ENCODE data around the gene ZFHX3. TPM values are rescaled to one million over a fixed set of nuclear protein-coding genes. Genes with fewer than 3 reads are reported as not detected.
A peak's percentile ranks its signal among the peaks of the same experiment; 100 is the strongest.

Gene ZFHX3
- total and polyA plus RNA-seq, 2 of the 8 experiments (the other 6 are each of a cell fraction or from before 2014, with no cell fraction given) = 0.08 to 0.99 TPM

GRCh38 chr16:72937360-72937759 is 110.6 kb downstream of the ZFHX3 start:
- Histone ChIP-seq H2BK120ac (replicated peaks; ENCODE audit: low read depth, low read length) (no peak overlapping the region), H3K27ac (ENCODE audit: low read depth, low read length) (no peak overlapping the region), H2BK20ac (ENCODE audit: low read length) (0 out of 2 replicates have a peak overlapping the region, but pooled peaks have one; percentile 15), H3K14ac (ENCODE audit: insufficient read length) (no peak overlapping the region), H2BK12ac (ENCODE audit: low read depth, low read length) (no peak overlapping the region), H3K9ac (replicated peaks in 1 of 4; ENCODE audit: extremely low read depth in 1 of 4, low read depth in 3 of 4, low read length in 3 of 4) (no peak overlapping the region), H3K18ac (ENCODE audit: extremely low read depth, low read length) (no peak overlapping the region), H4K20me1 (replicated peaks in 1 of 2; ENCODE audit: control insufficient read depth in 1 of 2, insufficient read depth in 2 of 2, low read length in 2 of 2) (no peaks in the 10 kb centered on the region), H3K23ac (ENCODE audit: insufficient read length) (no peak overlapping the region), H2BK15ac (ENCODE audit: low read length) (peak overlapping the region; percentile 77; the same call in 1 of the 2 replicates), H3K79me1 (ENCODE audit: low read depth, low read length) (no peaks in the 10 kb centered on the region), H3K27me3 (replicated peaks in 1 of 4; ENCODE audit: control insufficient read depth in 3 of 4, extremely low read depth in 1 of 4, insufficient read depth in 3 of 4, low read length in 3 of 4) (no peaks in the 10 kb centered on the region), H3K56ac (replicated peaks; ENCODE audit: insufficient read length, low read depth, low read length) (no peak overlapping the region), H4K5ac (ENCODE audit: insufficient read length, low read depth, low read length) (no peak overlapping the region), H4K8ac (ENCODE audit: extremely low read depth, insufficient read depth, low read length) (no peak overlapping the region), H2AFZ (ENCODE audit: low read length) (no peak overlapping the region), H3K79me2 (ENCODE audit: control insufficient read depth in 1 of 2, insufficient read depth in 2 of 2, low read length in 2 of 2) (no peaks in the 10 kb centered on the region), H3K4me1 (replicated peaks in 1 of 4; ENCODE audit: control insufficient read depth in 3 of 4, insufficient read depth in 4 of 4, low read length in 3 of 4) (peaks cover 5 to 17% (median 7%) of the 10 kb centered on the region in 4 experiments; a peak in 6 of 7 replicates), H3K23me2 (ENCODE audit: low read depth, low read length) (no peaks in the 10 kb centered on the region), H2BK5ac (ENCODE audit: low read depth, low read length) (no peak overlapping the region), H3K9me3 (ENCODE audit: insufficient read depth in 2 of 2, low read depth in 1 of 2, low read length in 1 of 2) (no peaks in the 10 kb centered on the region), H3K4me3 (ENCODE audit: extremely low read depth in 1 of 4, insufficient read depth in 2 of 4, low read depth in 3 of 4, low read length in 4 of 4) (no peak overlapping the region), H3K4ac (replicated peaks; ENCODE audit: insufficient read length, low read depth, low read length) (no peak overlapping the region), H3K36me3 (ENCODE audit: control insufficient read depth in 2 of 4, insufficient read depth in 4 of 4, low read length in 3 of 4) (no peaks in the 10 kb centered on the region; a peak in 1 of 8 replicates), H4K91ac (replicated peaks; ENCODE audit: insufficient read length, low read length) (no peak overlapping the region), H3K4me2 (ENCODE audit: insufficient read depth in 1 of 2, low read depth in 2 of 2, low read length in 2 of 2) (no peak overlapping the region), H2AK5ac (ENCODE audit: low read depth, low read length) (no peak overlapping the region)
- DNase-seq (ENCODE audit: low read depth in 1 of 2, low spot score in 2 of 2) = no peak
- no peak for FAIRE-seq
- ChIA-PET CTCF (ENCODE audit: partially characterized antibody) (interaction anchor here (1.2 to 3.1 kb wide), 5 partner anchors 48 to 105 kb away, joined by 3 to 15 read pairs (median 7); no protein-coding TSS in a partner anchor), POLR2A (ENCODE audit: partially characterized antibody) (interaction anchor here (0.7 kb wide), 1 partner anchor 126 kb away, joined by 3 read pairs; no protein-coding TSS in a partner anchor)
- 98% methylated on average over 6 of the region's 9 CpGs; no CpG with 5 or more reads in 1 of the 2 experiments for WGBS, 2 experiments (ENCODE audit: extremely low coverage in 1 of 2, insufficient coverage in 1 of 2, insufficient read length in 1 of 2, insufficient replicate concordance in 2 of 2, low coverage in 1 of 2, low lambda C conversion rate in 2 of 2, missing lambda C conversion rate in 1 of 2)
- TF ChIP-seq TAF1 (IDR thresholded peaks at IDR 0.05; ENCODE audit: low read depth, low read length) = no peak
- TF ChIP-seq BRCA1 (IDR thresholded peaks at IDR 0.05; ENCODE audit: low read depth, low read length) = no peak
- no peak for TF ChIP-seq CHD1 (IDR thresholded peaks at IDR 0.05; ENCODE audit: low read depth, low read length)
- no peak for TF ChIP-seq CBX5 (IDR thresholded peaks at IDR 0.05; ENCODE audit: low read depth, low read length)
- no peak for TF ChIP-seq FOSL1 (IDR thresholded peaks at IDR 0.05; ENCODE audit: insufficient read depth, low read depth, low read length)
- TF ChIP-seq EGR1 (IDR thresholded peaks at IDR 0.05; ENCODE audit: borderline replicate concordance, low read depth, low read length) = no peak
- no peak for TF ChIP-seq POLR2AphosphoS5 (IDR thresholded peaks at IDR 0.05; ENCODE audit: low read depth, low read length)
- TF ChIP-seq RXRA (IDR thresholded peaks at IDR 0.05; ENCODE audit: insufficient read depth, low read depth, low read length) = no peak
- no peak for TF ChIP-seq HDAC2 (IDR thresholded peaks at IDR 0.05; ENCODE audit: borderline replicate concordance in 1 of 2, low read depth in 2 of 2, low read length in 2 of 2)
- no peak for TF ChIP-seq CREB1 (IDR thresholded peaks at IDR 0.05)
- no peak for TF ChIP-seq BCL11A (IDR thresholded peaks at IDR 0.05; ENCODE audit: low read depth in 2 of 2, low read length in 2 of 2)
- TF ChIP-seq SRF (IDR thresholded peaks at IDR 0.05; ENCODE audit: low read depth, low read length) = no peak
- no peak for TF ChIP-seq KDM5A (IDR thresholded peaks at IDR 0.05; ENCODE audit: low read length)
- TF ChIP-seq BACH1 (IDR thresholded peaks at IDR 0.05; ENCODE audit: low read length) = no peak
- no peak for TF ChIP-seq E2F6 (IDR thresholded peaks at IDR 0.05)
